ENCODE results near the gene PRICKLE4. TPM values are rescaled to one million over a fixed set of nuclear protein-coding genes. Genes with fewer than 3 reads are reported as not detected.

Gene PRICKLE4
- total and polyA plus RNA-seq, 2 experiments from 2014 or later = 0.48 to 0.66 TPM

DNA sequence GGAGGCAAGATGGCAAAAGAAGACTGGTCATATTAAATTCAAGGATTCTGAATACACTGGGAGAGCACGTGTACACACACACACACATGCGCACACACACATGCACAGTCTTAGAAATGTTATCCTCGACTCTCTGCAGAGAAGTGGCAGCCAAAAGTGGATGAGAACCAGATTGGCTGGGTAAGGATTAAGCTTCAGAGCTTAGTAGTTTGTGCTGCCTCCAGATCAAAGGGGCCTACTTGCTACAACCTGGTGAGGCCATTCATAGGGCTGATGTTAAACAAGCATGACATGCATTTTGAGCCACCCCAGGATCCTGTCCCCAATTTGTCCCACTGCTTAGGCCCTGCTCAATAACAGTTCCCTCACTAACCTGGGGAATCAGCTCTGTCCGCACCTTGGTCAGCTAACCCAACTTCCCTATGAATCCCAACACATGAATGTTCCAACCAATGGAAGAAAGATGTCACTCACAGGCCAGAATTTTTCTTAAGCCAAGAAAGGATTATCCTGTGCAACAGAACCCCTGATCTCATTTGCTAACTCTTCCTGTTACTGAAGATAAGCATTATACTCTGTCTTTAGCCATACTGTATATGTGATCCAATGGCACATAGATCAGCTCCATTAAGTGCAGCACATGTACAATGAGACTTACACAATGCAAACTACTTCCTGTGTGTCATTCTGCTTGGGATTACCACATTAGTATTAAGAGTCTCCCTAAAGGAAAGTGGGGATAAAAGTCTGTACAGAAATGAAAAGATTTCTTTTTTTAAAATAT is 37.9 kb downstream of the PRICKLE4 start:
- Histone ChIP-seq H4K20me1 (replicated peaks; ENCODE audit: insufficient read depth) (peaks cover 6% of the 10 kb centered on the region; the same call in 1 of the 2 replicates), H3K79me2 (replicated peaks; ENCODE audit: insufficient read depth) (no peaks in the 10 kb centered on the region), H3K27ac (ENCODE audit: low read depth) (no peak overlapping the region), H3K9me2 (ENCODE audit: insufficient read depth) (no peaks in the 10 kb centered on the region), H3K36me3 (ENCODE audit: insufficient read depth) (no peaks in the 10 kb centered on the region), H3K4me3 (no peak overlapping the region), H3K4me2 (no peak overlapping the region), H3K4me1 (ENCODE audit: insufficient read depth) (no peaks in the 10 kb centered on the region), H2AFZ (no peak overlapping the region), H3F3A (replicated peaks; ENCODE audit: low read depth) (no peaks in the 10 kb centered on the region), H3K27me3 (ENCODE audit: insufficient read depth) (no peaks in the 10 kb centered on the region)
- no peak for ATAC-seq
- Mint-ChIP-seq H3K9me3 (no peaks in the 10 kb centered on the region), H3K4me3 (no peak overlapping the region), H3K27ac (peak overlapping the region; percentile 68), H3K36me3 (ENCODE audit: low read depth) (no peaks in the 10 kb centered on the region), H3K4me1 (no peaks in the 10 kb centered on the region; the same call in 2 of the 3 replicates), H3K27me3 (ENCODE audit: insufficient read depth, low read depth, poor library complexity) (peaks cover 3% of the 10 kb centered on the region)
- TF ChIP-seq EZH2phosphoT487 (IDR thresholded peaks at IDR 0.05; ENCODE audit: unreplicated experiment) = no peak
- TF ChIP-seq, protein P1, sequence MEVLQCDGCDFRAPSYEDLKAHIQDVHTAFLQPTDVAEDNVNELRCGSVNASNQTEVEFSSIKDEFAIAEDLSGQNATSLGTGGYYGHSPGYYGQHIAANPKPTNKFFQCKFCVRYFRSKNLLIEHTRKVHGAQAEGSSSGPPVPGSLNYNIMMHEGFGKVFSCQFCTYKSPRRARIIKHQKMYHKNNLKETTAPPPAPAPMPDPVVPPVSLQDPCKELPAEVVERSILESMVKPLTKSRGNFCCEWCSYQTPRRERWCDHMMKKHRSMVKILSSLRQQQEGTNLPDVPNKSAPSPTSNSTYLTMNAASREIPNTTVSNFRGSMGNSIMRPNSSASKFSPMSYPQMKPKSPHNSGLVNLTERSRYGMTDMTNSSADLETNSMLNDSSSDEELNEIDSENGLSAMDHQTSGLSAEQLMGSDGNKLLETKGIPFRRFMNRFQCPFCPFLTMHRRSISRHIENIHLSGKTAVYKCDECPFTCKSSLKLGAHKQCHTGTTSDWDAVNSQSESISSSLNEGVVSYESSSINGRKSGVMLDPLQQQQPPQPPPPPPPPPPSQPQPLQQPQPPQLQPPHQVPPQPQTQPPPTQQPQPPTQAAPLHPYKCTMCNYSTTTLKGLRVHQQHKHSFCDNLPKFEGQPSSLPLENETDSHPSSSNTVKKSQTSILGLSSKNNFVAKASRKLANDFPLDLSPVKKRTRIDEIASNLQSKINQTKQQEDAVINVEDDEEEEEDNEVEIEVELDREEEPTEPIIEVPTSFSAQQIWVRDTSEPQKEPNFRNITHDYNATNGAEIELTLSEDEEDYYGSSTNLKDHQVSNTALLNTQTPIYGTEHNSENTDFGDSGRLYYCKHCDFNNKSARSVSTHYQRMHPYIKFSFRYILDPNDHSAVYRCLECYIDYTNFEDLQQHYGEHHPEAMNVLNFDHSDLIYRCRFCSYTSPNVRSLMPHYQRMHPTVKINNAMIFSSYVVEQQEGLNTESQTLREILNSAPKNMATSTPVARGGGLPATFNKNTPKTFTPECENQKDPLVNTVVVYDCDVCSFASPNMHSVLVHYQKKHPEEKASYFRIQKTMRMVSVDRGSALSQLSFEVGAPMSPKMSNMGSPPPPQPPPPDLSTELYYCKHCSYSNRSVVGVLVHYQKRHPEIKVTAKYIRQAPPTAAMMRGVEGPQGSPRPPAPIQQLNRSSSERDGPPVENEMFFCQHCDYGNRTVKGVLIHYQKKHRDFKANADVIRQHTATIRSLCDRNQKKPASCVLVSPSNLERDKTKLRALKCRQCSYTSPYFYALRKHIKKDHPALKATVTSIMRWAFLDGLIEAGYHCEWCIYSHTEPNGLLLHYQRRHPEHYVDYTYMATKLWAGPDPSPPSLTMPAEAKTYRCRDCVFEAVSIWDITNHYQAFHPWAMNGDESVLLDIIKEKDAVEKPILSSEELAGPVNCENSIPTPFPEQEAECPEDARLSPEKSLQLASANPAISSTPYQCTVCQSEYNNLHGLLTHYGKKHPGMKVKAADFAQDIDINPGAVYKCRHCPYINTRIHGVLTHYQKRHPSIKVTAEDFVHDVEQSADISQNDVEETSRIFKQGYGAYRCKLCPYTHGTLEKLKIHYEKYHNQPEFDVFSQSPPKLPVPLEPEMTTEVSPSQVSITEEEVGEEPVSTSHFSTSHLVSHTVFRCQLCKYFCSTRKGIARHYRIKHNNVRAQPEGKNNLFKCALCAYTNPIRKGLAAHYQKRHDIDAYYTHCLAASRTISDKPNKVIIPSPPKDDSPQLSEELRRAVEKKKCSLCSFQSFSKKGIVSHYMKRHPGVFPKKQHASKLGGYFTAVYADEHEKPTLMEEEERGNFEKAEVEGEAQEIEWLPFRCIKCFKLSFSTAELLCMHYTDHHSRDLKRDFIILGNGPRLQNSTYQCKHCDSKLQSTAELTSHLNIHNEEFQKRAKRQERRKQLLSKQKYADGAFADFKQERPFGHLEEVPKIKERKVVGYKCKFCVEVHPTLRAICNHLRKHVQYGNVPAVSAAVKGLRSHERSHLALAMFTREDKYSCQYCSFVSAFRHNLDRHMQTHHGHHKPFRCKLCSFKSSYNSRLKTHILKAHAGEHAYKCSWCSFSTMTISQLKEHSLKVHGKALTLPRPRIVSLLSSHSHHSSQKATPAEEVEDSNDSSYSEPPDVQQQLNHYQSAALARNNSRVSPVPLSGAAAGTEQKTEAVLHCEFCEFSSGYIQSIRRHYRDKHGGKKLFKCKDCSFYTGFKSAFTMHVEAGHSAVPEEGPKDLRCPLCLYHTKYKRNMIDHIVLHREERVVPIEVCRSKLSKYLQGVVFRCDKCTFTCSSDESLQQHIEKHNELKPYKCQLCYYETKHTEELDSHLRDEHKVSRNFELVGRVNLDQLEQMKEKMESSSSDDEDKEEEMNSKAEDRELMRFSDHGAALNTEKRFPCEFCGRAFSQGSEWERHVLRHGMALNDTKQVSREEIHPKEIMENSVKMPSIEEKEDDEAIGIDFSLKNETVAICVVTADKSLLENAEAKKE (CRISPR knock-in tag; IDR thresholded peaks at IDR 0.05) = no peak
- no peak for TF ChIP-seq ZNF114 (CRISPR knock-in tag; IDR thresholded peaks at IDR 0.05)
- no peak for TF ChIP-seq ZNF331 (CRISPR knock-in tag; IDR thresholded peaks at IDR 0.05; ENCODE audit: low read depth)
- TF ChIP-seq EZH2 (IDR thresholded peaks at IDR 0.05; ENCODE audit: low read depth, unreplicated experiment) = no peak
- TF ChIP-seq CREB1 (CRISPR knock-in tag; IDR thresholded peaks at IDR 0.05; ENCODE audit: low read depth) = no peak
- TF ChIP-seq NANOG (IDR thresholded peaks at IDR 0.05; ENCODE audit: borderline replicate concordance) = no peak
- TF ChIP-seq, protein P2, sequence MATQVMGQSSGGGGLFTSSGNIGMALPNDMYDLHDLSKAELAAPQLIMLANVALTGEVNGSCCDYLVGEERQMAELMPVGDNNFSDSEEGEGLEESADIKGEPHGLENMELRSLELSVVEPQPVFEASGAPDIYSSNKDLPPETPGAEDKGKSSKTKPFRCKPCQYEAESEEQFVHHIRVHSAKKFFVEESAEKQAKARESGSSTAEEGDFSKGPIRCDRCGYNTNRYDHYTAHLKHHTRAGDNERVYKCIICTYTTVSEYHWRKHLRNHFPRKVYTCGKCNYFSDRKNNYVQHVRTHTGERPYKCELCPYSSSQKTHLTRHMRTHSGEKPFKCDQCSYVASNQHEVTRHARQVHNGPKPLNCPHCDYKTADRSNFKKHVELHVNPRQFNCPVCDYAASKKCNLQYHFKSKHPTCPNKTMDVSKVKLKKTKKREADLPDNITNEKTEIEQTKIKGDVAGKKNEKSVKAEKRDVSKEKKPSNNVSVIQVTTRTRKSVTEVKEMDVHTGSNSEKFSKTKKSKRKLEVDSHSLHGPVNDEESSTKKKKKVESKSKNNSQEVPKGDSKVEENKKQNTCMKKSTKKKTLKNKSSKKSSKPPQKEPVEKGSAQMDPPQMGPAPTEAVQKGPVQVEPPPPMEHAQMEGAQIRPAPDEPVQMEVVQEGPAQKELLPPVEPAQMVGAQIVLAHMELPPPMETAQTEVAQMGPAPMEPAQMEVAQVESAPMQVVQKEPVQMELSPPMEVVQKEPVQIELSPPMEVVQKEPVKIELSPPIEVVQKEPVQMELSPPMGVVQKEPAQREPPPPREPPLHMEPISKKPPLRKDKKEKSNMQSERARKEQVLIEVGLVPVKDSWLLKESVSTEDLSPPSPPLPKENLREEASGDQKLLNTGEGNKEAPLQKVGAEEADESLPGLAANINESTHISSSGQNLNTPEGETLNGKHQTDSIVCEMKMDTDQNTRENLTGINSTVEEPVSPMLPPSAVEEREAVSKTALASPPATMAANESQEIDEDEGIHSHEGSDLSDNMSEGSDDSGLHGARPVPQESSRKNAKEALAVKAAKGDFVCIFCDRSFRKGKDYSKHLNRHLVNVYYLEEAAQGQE (IDR thresholded peaks at IDR 0.05; ENCODE audit: unreplicated experiment) = no peak
- TF ChIP-seq, protein P3, sequence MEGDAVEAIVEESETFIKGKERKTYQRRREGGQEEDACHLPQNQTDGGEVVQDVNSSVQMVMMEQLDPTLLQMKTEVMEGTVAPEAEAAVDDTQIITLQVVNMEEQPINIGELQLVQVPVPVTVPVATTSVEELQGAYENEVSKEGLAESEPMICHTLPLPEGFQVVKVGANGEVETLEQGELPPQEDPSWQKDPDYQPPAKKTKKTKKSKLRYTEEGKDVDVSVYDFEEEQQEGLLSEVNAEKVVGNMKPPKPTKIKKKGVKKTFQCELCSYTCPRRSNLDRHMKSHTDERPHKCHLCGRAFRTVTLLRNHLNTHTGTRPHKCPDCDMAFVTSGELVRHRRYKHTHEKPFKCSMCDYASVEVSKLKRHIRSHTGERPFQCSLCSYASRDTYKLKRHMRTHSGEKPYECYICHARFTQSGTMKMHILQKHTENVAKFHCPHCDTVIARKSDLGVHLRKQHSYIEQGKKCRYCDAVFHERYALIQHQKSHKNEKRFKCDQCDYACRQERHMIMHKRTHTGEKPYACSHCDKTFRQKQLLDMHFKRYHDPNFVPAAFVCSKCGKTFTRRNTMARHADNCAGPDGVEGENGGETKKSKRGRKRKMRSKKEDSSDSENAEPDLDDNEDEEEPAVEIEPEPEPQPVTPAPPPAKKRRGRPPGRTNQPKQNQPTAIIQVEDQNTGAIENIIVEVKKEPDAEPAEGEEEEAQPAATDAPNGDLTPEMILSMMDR (conservative IDR thresholded peaks at IDR 0.05; ENCODE audit: low read depth in 2 of 2) = no peak
- TF ChIP-seq POLR2AphosphoS5 (IDR thresholded peaks at IDR 0.05; ENCODE audit: low read depth) = no peak
- TF ChIP-seq, protein P4, sequence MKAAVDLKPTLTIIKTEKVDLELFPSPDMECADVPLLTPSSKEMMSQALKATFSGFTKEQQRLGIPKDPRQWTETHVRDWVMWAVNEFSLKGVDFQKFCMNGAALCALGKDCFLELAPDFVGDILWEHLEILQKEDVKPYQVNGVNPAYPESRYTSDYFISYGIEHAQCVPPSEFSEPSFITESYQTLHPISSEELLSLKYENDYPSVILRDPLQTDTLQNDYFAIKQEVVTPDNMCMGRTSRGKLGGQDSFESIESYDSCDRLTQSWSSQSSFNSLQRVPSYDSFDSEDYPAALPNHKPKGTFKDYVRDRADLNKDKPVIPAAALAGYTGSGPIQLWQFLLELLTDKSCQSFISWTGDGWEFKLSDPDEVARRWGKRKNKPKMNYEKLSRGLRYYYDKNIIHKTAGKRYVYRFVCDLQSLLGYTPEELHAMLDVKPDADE (IDR thresholded peaks at IDR 0.05) = no peak
- TF ChIP-seq STAT1 (IDR thresholded peaks at IDR 0.05; ENCODE audit: unreplicated experiment) = no peak
- TF ChIP-seq JUNB (IDR thresholded peaks at IDR 0.05; ENCODE audit: unreplicated experiment) = no peak
- DNase-seq (ENCODE audit: low spot score) = no peak

Measured in GM23338 (cell line).